Bronchial epithelial cell (primary cell): ENCODE results near the gene PPARGC1A. TPM values are rescaled to one million over a fixed set of nuclear protein-coding genes. Genes with fewer than 3 reads are reported as not detected.
A peak's percentile ranks its signal among the peaks of the same experiment; 100 is the strongest.

Experiments
- DNase-seq: peaks from one replicate; pipeline ENCODE4 v3.0.0-alpha.2; 2010; ENCODE audit warnings: low read depth
- FAIRE-seq: peaks from 2 replicates; lab custom pipeline; 2011; peaks lifted over from hg19 to GRCh38; lab: Jason Lieb, UNC
- H3K27me3 ChIP-seq: 2 replicates; pipeline ENCODE4 v1.5.1; 2011; ENCODE audit warnings: low read length; ENCODE audit not compliant: control insufficient read depth, insufficient read depth
- H3K36me3 ChIP-seq: 2 replicates; pipeline ENCODE4 v1.5.1; 2011; ENCODE audit warnings: low read length; ENCODE audit not compliant: control insufficient read depth, insufficient read depth
- H3K4me3 ChIP-seq: 2 replicates; pipeline ENCODE4 v1.5.1; 2011; ENCODE audit warnings: mild to moderate bottlenecking, low read depth, low read length, control low read depth
- total RNA-seq: library from RNA; depleted of rRNA; stranded (reverse); fragments of >200 nt; gene quantifications from 2 replicates; pipeline ENCODE4 v1.2.1, GENCODE V29; 2014
- TF ChIP-seq, protein P1 (sequence below): IDR thresholded peaks from 2 replicates; pipeline ENCODE4 v1.5.1; 2011; ENCODE audit warnings: mild to moderate bottlenecking, moderate library complexity, low read length, control low read depth, inconsistent platforms; ENCODE audit not compliant: insufficient read depth, severe bottlenecking

PPARGC1A gene
- total RNA-seq, 1 donor from 2014 or later: 1.6 TPM

DNA sequence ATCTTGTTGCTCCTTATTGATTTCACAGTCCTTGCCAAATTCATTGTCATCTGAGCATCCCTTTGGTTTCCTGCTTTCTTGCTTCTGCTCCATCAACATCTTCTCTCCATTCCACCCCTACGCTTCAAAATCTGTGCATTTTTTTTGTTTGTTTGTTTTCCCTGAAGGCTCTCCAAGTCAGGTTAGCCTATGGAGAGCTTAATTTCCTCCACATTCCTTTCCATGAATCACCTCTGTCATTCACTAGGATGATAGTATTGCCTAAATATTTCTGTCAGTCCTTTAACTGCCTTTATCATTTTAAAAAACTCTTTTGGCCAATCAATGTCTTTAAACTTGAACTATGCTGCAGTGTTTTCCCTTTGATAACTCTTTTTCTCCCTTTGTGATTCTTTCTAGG, 67.7 kb downstream of the PPARGC1A start:
- no peaks in the 10 kb centered on the region for H3K27me3 ChIP-seq
- FAIRE-seq (peak; percentile 58), DNase-seq (peak; percentile 52)
- H3K36me3 ChIP-seq: no peaks in the 10 kb centered on the region
- no peak overlapping the region for H3K4me3 ChIP-seq
- TF ChIP-seq, protein P1, sequence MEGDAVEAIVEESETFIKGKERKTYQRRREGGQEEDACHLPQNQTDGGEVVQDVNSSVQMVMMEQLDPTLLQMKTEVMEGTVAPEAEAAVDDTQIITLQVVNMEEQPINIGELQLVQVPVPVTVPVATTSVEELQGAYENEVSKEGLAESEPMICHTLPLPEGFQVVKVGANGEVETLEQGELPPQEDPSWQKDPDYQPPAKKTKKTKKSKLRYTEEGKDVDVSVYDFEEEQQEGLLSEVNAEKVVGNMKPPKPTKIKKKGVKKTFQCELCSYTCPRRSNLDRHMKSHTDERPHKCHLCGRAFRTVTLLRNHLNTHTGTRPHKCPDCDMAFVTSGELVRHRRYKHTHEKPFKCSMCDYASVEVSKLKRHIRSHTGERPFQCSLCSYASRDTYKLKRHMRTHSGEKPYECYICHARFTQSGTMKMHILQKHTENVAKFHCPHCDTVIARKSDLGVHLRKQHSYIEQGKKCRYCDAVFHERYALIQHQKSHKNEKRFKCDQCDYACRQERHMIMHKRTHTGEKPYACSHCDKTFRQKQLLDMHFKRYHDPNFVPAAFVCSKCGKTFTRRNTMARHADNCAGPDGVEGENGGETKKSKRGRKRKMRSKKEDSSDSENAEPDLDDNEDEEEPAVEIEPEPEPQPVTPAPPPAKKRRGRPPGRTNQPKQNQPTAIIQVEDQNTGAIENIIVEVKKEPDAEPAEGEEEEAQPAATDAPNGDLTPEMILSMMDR: no peak

DNA sequence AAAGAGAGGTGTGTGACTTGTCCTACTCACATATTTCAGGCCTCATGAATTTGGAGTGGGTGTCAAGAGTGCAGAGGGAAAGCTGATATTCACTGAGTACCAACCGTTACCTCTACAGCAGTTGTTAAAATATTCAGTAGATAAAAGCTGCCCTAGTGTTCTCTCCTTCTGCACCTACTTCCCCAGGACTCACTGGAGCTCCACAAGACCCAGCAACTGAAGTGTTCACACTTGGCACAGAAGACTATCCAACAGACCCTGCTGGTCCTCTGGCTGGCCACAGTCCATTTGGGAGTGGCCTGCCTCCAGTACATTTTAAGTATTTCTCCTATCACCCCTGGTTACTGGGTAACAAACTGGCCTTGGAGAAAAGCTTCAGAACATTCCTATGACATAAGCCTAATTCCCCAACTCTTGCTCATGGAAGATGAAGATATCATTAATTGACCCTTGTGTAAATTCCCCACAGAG, 70.8 kb downstream of the PPARGC1A start:
- TF ChIP-seq, protein P1: no peak
- Histone ChIP-seq H3K27me3 (no peaks in the 10 kb centered on the region), H3K4me3 (no peak overlapping the region), H3K36me3 (no peaks in the 10 kb centered on the region)
- FAIRE-seq (peak; percentile 76), DNase-seq (no peak)

DNA sequence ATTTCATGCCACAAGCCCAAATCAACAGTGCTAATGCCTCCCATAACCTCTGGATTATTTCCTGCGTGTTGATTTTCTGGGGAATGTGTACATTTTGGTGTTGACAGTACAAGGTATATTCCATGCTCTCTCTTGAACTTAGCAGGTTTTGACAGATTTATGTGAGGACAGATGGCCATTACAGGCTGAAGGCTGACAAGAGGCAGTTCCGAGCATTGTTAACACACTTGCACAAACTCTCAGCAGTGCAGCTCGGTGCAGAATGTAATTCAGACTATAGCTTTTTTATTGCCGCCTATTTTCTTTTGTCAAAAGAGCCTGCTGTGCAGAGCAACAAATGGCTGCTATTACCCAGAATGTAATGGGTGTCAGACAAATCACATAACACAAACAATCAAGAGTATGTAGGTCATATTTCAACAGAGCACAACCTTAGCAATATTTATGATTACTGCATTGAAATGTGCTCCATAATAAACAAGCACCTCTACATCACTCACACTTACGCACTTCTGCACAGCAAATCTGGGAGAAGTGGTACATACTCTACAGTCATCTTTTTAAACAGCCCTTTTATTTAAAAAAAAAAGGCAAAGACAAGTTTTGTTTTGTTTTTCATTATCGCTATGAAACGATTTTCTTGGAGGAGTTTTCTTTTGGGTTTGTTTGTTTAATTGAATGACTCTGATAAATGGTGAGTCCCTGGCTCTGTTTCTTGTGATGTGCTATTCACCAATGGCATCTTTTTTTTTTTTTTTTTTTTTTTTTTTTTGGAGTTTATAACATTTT, 71.6 kb downstream of the PPARGC1A start:
- DNase-seq (no peak), FAIRE-seq (no peak)
- H3K4me3 ChIP-seq: no peak overlapping the region
- no peaks in the 10 kb centered on the region for H3K27me3 ChIP-seq
- TF ChIP-seq, protein P1: no peak
- H3K36me3 ChIP-seq: no peaks in the 10 kb centered on the region

DNA sequence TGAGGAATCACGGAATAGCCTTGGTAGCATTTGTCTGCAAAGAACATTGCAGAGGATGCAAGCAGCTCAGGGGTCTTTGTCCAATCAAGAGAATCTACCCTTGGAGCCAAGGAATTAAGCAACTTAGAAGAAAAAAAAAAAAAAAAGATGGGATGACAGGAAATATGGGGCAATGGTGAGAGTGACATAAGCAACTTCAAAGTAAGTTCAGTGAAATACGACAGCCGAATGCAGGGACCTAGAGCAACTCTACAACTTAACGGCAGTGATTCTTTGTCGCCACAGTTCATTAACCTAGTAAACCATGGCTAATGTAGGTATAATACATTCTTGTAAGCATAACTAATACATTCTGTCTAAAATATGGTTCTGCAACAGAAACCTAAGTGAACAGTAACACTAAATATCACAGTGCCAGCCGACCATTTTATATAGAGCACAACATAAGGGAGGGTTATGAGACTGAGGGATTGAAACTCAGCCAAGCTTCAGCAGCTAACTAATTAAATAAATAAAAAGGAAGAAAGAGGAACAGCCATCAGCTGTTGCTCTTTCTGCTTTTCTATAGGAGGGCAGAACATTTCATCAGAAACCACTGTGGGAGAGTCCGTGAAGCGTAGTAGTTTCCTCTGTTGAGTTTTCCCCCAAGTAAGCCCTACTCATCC, 74.7 kb downstream of the PPARGC1A start:
- Histone ChIP-seq H3K27me3 (no peaks in the 10 kb centered on the region), H3K4me3 (no peak overlapping the region), H3K36me3 (no peaks in the 10 kb centered on the region)
- FAIRE-seq (no peak), DNase-seq (no peak)
- TF ChIP-seq, protein P1: no peak

DNA sequence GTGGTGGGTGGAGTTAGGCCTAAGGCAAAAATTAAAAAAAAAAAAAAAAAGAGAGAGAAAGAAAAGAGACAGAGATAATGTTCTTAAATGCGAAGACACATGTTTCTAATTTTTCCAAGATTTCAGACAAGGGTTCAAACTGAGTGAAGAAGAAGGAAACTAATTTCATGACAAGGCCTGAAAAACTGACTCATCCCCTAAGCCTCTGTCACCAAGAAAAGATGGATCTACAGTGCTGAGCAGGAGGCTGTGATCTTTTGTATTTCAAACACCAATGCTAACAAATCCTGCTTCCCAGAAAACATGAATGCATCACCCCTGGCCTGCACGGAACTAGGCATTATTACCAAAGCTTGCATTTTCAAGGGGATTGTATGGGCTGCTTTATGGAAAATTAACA, 75.3 kb downstream of the PPARGC1A start:
- TF ChIP-seq, protein P1: no peak

More for the DNA sequence above, 75.3 kb downstream of the PPARGC1A start:
- H3K36me3 ChIP-seq: no peaks in the 10 kb centered on the region
- DNase-seq (no peak), FAIRE-seq (no peak)
- no peak overlapping the region for H3K4me3 ChIP-seq
- H3K27me3 ChIP-seq: no peaks in the 10 kb centered on the region
